Hepatic stellate cell (primary cell): ENCODE measurements around the gene CYP2E1.
"Not testable (repeated sequence)": the region's sequence is repeated elsewhere in the genome, so short reads cannot be mapped to it uniquely, and the experiment has no call there.

ENCODE experiments used
- DNase-seq: peaks from one replicate; pipeline ENCODE4 v3.0.0; 2011; ENCODE audit warnings: low spot score

CYP2E1 gene

DNA sequence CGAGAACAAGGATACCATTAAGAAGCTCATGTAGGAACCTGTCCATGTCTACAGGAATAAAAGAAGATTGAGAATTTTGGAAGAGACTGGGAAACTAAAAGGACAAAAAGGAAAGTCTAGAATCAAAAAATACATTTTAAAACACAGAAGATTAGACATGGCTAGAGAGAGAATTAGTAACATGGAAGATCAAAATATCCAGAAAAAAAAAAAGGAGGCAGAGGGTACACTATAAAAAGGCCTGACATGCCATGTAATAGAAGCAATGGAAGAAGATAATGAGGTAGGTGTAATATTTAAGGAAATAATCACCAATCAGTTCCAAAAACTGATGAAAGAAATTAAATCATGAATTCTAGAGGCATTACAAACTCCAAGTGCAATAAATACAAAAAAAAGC, 46.3 kb downstream of the CYP2E1 start:
- not testable (repeated sequence) for DNase-seq

DNA sequence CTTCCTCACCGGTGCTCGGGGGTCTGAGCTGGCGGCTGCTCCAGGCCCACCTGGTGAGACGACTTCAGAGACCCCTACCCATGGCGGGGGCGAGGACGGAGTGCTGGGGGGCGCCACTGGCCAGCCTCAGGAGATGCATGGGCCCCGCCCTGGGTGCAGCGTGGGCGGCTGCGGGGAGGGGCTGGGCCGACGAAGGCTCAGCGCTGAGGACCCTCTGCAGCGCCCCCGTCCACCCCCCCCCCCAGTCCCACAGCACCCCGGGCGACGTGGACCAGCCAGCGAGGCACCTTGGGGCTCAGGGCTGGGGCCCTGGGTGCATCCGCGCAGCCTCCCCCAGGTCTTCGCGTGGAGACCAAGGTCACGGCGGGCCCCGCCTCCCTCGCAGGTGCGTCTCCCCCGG, 49.9 kb downstream of the CYP2E1 start:
- DNase-seq: not testable (repeated sequence)
